ENCODE data around the gene PPP1R37.

The PPP1R37 gene

DNA sequence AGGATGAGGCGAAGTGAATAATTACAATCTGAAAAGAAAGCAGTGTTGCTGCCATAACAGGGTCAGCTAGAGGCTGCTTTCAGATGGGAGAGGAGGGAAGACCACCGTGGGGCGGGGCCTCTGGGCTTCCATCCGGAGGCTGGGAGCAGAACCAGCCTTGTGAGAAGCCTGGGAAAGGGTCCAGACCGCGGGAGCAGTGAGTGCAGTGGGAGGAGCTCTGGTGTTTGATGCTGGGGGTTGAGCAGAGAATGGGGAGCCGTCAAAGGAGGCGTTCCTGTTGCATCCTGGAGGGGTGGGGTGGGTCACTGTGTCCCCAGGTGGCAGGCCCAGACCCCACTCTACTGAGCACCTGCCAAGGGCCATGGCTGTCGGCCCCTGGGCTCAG is 49.7 kb downstream of the PPP1R37 start:
- POLR2A ChIA-PET = no interaction called here
- no peak for DNase-seq (ENCODE audit: low read depth, low spot score)
- no peak overlapping the region for H3K4me3 ChIP-seq (ENCODE audit: low read depth, low read length)
- TF ChIP-seq, protein P1, sequence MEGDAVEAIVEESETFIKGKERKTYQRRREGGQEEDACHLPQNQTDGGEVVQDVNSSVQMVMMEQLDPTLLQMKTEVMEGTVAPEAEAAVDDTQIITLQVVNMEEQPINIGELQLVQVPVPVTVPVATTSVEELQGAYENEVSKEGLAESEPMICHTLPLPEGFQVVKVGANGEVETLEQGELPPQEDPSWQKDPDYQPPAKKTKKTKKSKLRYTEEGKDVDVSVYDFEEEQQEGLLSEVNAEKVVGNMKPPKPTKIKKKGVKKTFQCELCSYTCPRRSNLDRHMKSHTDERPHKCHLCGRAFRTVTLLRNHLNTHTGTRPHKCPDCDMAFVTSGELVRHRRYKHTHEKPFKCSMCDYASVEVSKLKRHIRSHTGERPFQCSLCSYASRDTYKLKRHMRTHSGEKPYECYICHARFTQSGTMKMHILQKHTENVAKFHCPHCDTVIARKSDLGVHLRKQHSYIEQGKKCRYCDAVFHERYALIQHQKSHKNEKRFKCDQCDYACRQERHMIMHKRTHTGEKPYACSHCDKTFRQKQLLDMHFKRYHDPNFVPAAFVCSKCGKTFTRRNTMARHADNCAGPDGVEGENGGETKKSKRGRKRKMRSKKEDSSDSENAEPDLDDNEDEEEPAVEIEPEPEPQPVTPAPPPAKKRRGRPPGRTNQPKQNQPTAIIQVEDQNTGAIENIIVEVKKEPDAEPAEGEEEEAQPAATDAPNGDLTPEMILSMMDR (IDR thresholded peaks at IDR 0.05; ENCODE audit: insufficient read depth, low read length, missing control alignments) = no peak
- CTCF ChIA-PET = interaction anchor here (1.1 to 2.3 kb wide), 2 partner anchors 14 to 18 kb away, joined by 3 to 13 read pairs; no protein-coding TSS in a partner anchor

DNA sequence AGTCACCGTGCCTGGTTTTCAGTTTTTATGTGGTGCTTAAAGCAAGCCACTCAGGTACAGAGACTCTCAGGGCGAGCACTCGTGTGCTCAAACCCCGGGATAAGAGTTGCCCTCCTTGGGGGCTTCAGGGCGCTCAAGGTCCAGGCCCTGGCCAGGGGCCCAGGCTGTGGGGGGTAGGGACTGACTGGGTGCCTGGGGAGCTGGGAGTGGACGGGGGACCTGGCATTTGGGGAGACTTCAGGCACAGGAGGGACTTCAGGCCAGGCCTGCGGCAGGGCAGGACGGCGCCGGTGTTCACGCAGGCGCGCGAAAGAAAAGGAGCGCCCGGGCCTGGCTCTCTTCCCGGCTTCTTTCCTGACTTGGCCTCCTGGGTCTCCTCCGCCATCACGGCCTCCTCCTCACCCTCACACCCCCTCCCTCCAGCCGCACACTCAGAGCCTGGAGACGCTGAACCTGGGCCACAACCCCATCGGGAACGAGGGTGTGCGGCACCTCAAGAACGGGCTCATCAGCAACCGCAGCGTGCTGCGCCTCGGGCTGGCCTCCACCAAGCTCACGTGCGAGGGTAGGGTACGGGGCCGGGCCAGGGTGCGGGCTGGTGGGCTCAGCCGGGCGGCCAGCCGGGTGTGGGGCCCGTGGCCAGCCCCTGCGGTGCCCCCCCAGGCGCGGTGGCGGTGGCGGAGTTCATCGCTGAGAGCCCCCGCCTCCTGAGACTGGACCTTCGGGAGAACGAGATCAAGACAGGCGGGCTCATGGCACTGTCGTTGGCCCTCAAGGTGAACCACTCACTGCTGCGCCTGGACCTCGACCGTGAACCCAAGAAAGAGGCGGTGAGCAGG is 51.7 kb downstream of the PPP1R37 start:
- TF ChIP-seq, protein P1 (IDR thresholded peaks at IDR 0.05; ENCODE audit: insufficient read depth, low read length, missing control alignments) = no peak
- no peak overlapping the region for H3K4me3 ChIP-seq (ENCODE audit: low read depth, low read length)
- ChIA-PET POLR2A (no interaction called here), CTCF (interaction anchor here (0.6 to 2.3 kb wide), 5 partner anchors 8 to 85 kb away, joined by 3 to 13 read pairs (median 3); no protein-coding TSS in a partner anchor)
- DNase-seq (ENCODE audit: low read depth, low spot score) = no peak

DNA sequence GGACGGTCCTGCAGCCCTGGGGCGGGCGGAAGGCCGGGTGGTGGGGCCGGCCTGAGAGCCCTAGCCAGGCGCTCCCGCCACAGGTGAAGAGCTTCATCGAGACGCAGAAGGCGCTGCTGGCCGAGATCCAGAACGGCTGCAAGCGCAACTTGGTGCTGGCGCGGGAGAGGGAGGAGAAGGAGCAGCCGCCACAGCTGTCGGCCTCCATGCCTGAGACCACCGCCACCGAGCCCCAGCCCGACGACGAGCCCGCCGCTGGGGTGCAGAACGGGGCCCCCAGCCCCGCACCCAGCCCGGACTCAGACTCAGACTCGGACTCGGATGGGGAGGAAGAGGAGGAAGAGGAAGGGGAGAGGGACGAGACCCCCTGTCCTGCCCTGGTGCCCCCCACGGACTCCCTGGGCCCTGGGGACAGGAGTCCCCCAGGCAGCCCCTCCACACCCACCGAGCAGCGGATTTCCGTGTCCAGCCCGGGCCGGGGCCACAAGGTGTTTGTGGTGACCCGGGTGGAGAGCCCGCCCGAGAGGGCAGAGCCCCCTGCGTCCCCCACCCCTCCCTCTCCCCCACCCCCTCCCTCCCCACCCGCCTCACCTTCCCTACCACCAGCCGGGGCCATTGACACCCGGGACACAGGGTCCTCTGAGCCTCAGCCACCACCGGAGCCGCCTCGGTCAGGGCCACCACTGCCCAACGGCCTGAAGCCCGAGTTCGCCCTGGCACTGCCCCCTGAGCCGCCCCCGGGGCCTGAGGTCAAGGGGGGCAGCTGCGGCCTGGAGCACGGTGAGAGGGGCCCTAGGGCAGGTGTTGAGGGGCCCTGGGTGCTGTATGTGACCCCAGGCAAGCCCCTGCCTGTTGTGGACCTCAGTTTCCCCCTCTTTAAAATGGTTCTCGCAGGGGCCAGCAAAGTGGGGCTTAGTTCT is 52.6 kb downstream of the PPP1R37 start:
- POLR2A ChIA-PET = no interaction called here
- no peak for DNase-seq (ENCODE audit: low read depth, low spot score)
- H3K4me3 ChIP-seq (ENCODE audit: low read depth, low read length) = no peak overlapping the region
- CTCF ChIA-PET = interaction anchor here (1.0 to 1.3 kb wide), 3 partner anchors 20 to 56 kb away, joined by 3 to 5 read pairs (median 3); no protein-coding TSS in a partner anchor
- TF ChIP-seq, protein P1 (IDR thresholded peaks at IDR 0.05; ENCODE audit: insufficient read depth, low read length, missing control alignments) = no peak

DNA sequence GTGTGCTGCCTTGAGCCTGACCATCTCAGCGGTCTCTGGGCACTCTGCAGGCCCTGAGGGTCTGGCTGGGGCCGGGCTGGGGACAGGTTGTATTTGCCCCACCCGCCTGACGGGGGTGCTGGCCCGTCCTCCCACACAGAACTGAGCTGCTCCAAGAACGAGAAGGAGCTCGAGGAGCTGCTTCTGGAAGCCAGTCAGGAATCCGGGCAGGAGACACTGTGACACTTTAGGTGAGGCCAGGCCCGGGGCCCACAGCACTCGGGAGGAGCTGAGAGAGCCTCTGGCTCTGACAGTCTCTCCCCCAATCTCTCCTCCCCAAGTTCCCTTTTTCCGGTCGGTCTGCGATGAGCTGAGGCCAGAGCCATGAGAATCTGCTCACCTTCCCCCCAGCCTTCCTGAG is 53.3 kb downstream of the PPP1R37 start:
- ChIA-PET POLR2A (no interaction called here), CTCF (interaction anchor here (0.5 to 1.3 kb wide), 3 partner anchors 21 to 207 kb away, joined by 3 to 5 read pairs (median 3); no protein-coding TSS in a partner anchor)
- TF ChIP-seq, protein P1 (IDR thresholded peaks at IDR 0.05; ENCODE audit: insufficient read depth, low read length, missing control alignments) = no peak
- DNase-seq (ENCODE audit: low read depth, low spot score) = no peak
- H3K4me3 ChIP-seq (ENCODE audit: low read depth, low read length) = no peak overlapping the region

DNA sequence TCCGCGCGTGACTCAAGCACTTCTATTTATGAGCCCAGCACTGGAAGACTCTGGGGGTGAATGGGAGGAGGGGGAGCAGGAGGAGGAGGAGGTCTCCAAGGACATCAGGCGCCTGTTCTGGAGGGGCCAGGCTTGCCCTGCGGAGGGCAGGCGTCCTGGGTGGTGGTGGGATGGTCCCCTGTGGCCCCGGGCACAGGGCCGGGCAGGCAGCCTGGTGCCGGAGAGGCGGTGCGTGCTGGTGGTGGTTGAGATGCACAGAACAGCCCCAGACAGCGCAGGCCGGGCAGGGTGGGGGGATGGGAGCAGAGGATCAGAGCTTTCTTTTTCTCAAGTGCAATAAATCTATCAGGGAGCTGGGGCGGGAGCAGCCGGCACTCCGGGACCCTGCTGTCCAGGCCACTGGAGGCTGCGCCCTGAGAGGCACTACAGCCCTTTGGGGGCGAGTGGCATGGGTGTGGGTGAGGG is 53.8 kb downstream of the PPP1R37 start:
- TF ChIP-seq, protein P1 (IDR thresholded peaks at IDR 0.05; ENCODE audit: insufficient read depth, low read length, missing control alignments) = no peak
- ChIA-PET POLR2A (no interaction called here), CTCF (interaction anchor here (0.5 to 1.3 kb wide), 2 partner anchors 22 to 206 kb away, joined by 3 to 5 read pairs; no protein-coding TSS in a partner anchor)
- DNase-seq (ENCODE audit: low read depth, low spot score) = no peak
- no peak overlapping the region for H3K4me3 ChIP-seq (ENCODE audit: low read depth, low read length)
